Vagina (tissue), 2 donors: ENCODE data around the gene TOB1. TPM values are rescaled to one million over a fixed set of nuclear protein-coding genes. Genes with fewer than 3 reads are reported as not detected.

Experiments used
- DNase-seq, 2 donors: peaks; one replicate each; pipeline ENCODE4 v3.0.0-alpha.2; 2017; ENCODE audit errors: extremely low spot score in 2 of 2
- H3K27ac ChIP-seq: fragments of 200-600 bp; sonication (generic); one replicate; pipeline ENCODE4 v1.5.1; 2019
- H3K27me3 ChIP-seq: fragments of 200-600 bp; sonication (generic); one replicate; pipeline ENCODE4 v1.5.1; 2019
- H3K36me3 ChIP-seq, 2 donors: fragments of 200-600 bp; sonication (generic); one replicate each; pipeline ENCODE4 v1.5.1; 2017 to 2019
- H3K4me1 ChIP-seq: fragments of 200-600 bp; sonication (generic); one replicate; pipeline ENCODE4 v1.5.1; 2019
- H3K4me3 ChIP-seq, 2 donors: fragments of 200-600 bp; sonication (generic); 1 replicate in 1 of 2; 2 replicates in 1 of 2; pipeline ENCODE4 v1.5.1; 2016 to 2019
- H3K9me3 ChIP-seq: fragments of 200-600 bp; sonication (generic); one replicate; pipeline ENCODE4 v1.5.1; 2019
- CTCF ChIP-seq, 3 experiments: fragments of 450-650 bp in 2 of 3; fragments of 200-600 bp in 1 of 3; sonication (generic) in 1 of 3; IDR thresholded peaks; one replicate each; pipeline ENCODE4 v1.5.1; 2017 to 2019; ENCODE audit warnings: antibody characterized with exemption in 3 of 3, mild to moderate bottlenecking in 2 of 3, moderate library complexity in 2 of 3
- POLR2A ChIP-seq, 2 donors: fragments of 450-650 bp; IDR thresholded peaks; one replicate each; pipeline ENCODE4 v1.6.1; 2017; ENCODE audit warnings: antibody characterized with exemption in 2 of 2, mild to moderate bottlenecking in 2 of 2, moderate library complexity in 2 of 2
- POLR2AphosphoS5 ChIP-seq, 2 donors: sonication (generic); formaldehyde crosslinking; IDR thresholded peaks; one replicate each; pipeline ENCODE4 v1.9.0; 2017; ENCODE audit warnings: antibody characterized with exemption in 2 of 2, mild to moderate bottlenecking in 2 of 2, low read depth in 1 of 2; ENCODE audit not compliant: insufficient read depth in 1 of 2
- intact Hi-C: fragments of 100-400 bp; cut with DNase I; formaldehyde crosslinking; loops from one replicate; pipeline ENCODE4 v1.15.1; 2023
- total RNA-seq: library from RNA; depleted of rRNA; stranded (reverse); fragments of >200 nt; gene quantifications from one replicate; pipeline ENCODE4 v1.2.3, GENCODE V29; 2016

TOB1 gene
- total RNA-seq, 1 donor from 2014 or later, result 74.4 TPM

- Histone ChIP-seq H3K4me3 (no peak overlapping the region), H3K9me3 (no peaks in the 10 kb centered on the region), H3K27ac (peak overlapping the region; percentile 59), H3K4me1 (peaks cover 15% of the 10 kb centered on the region), H3K36me3 (no peaks in the 10 kb centered on the region), H3K27me3 (no peaks in the 10 kb centered on the region)
- TF ChIP-seq POLR2A (IDR thresholded peaks at IDR 0.05) (no peak), CTCF (IDR thresholded peaks at IDR 0.05) (no peak), POLR2AphosphoS5 (IDR thresholded peaks at IDR 0.05; ENCODE audit: insufficient read depth in 1 of 2, low read depth in 1 of 2) (no peak)
- intact Hi-C loops, result no loop called here
- no peak for DNase-seq
These were observed 43.8 kb upstream of the TOB1 start for GRCh38 chr17:50909765-50910605.

- Histone ChIP-seq H3K27ac (peak overlapping the region; percentile 59), H3K9me3 (no peaks in the 10 kb centered on the region), H3K36me3 (no peaks in the 10 kb centered on the region), H3K27me3 (no peaks in the 10 kb centered on the region), H3K4me3 (no peak overlapping the region), H3K4me1 (peaks cover 24% of the 10 kb centered on the region)
- TF ChIP-seq POLR2A (IDR thresholded peaks at IDR 0.05), result no peak
- TF ChIP-seq POLR2AphosphoS5 (IDR thresholded peaks at IDR 0.05; ENCODE audit: insufficient read depth in 1 of 2, low read depth in 1 of 2), result peak in 1 of 2 donors; percentile 36
- no peak for TF ChIP-seq CTCF (IDR thresholded peaks at IDR 0.05)
- intact Hi-C loops, result no loop called here
- DNase-seq, result no peak
These were observed 43.0 kb upstream of the TOB1 start for GRCh38 chr17:50908860-50909764.

GRCh38 chr17:50908140-50908859 is 42.1 kb upstream of the TOB1 start:
- TF ChIP-seq POLR2A (IDR thresholded peaks at IDR 0.05), result no peak
- TF ChIP-seq POLR2AphosphoS5 (IDR thresholded peaks at IDR 0.05; ENCODE audit: insufficient read depth in 1 of 2, low read depth in 1 of 2), result peak in 1 of 2 donors; percentile 72
- intact Hi-C loops, result no loop called here
- no peak overlapping the region for H3K4me3 ChIP-seq

GRCh38 chr17:50906443-50906842 is 40.3 kb upstream of the TOB1 start:
- peaks cover 42% of the 10 kb centered on the region for H3K4me1 ChIP-seq

More at GRCh38 chr17:50908140-50908859, 42.1 kb upstream of the TOB1 start:
- no peaks in the 10 kb centered on the region for H3K9me3 ChIP-seq
- peaks cover 32% of the 10 kb centered on the region for H3K4me1 ChIP-seq
- H3K27ac ChIP-seq, result peak overlapping the region; percentile 33
- no peaks in the 10 kb centered on the region for H3K27me3 ChIP-seq
- H3K36me3 ChIP-seq, result no peaks in the 10 kb centered on the region
- DNase-seq, result no peak

More at GRCh38 chr17:50906443-50906842, 40.3 kb upstream of the TOB1 start:
- intact Hi-C loops, result no loop called here
- TF ChIP-seq POLR2A (IDR thresholded peaks at IDR 0.05) (no peak), CTCF (IDR thresholded peaks at IDR 0.05) (no peak), POLR2AphosphoS5 (IDR thresholded peaks at IDR 0.05; ENCODE audit: insufficient read depth in 1 of 2, low read depth in 1 of 2) (no peak)
- Histone ChIP-seq H3K36me3 (no peaks in the 10 kb centered on the region), H3K9me3 (no peaks in the 10 kb centered on the region), H3K27me3 (no peaks in the 10 kb centered on the region), H3K4me3 (no peak overlapping the region), H3K27ac (no peak overlapping the region)
- no peak for DNase-seq
